Mucosa of gallbladder (tissue), 1 donor: Measurements from ENCODE around the gene MRPL14. TPM values are rescaled to one million over a fixed set of nuclear protein-coding genes. Genes with fewer than 3 reads are reported as not detected.
"Not testable (repeated sequence)": the region's sequence is repeated elsewhere in the genome, so short reads cannot be mapped to it uniquely, and the experiment has no call there.

ENCODE experiments used
- DNase-seq: peaks from one replicate; pipeline ENCODE4 v3.0.0-alpha.2; 2020; ENCODE audit warnings: low spot score
- total RNA-seq: library from RNA; stranded (reverse); gene quantifications from one replicate; pipeline ENCODE4 v1.2.1, GENCODE V29; 2021
- donor health status: DM: no; HTN: no; CAD: no.

The MRPL14 gene
- total RNA-seq, 1 donor from 2014 or later: 30.7 TPM

- no peak for DNase-seq
Measured at GRCh38 chr6:44150317-44150917, 23.2 kb upstream of the MRPL14 start.

DNA sequence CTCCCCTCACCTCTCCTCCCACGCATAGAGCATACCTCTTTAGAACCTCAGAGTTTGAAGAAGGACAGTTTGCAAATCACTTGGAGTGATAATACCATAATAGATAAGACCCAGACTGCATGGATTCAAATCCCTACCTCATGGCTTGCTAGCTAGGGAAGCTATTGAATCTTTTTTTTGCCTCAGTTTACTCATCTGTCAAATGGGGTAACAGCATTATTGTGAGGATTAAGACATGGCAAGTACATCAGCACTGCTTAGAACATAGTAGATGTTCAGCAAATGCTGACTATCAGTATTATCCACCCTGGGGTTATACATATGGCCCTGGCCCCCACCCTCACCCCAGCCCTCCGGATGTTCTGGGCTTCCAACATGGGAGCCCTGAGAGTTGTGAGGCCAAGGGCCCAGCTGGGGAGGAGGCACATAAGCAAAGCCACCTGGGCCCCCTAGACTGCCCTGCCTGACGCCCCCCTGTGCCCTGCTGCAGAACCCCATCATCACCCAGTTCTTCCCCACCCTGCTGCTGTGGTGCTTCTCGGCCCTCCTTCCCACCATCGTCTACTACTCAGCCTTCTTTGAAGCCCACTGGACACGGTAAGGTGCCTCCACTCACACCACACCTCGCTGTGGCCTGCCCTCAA, 22.2 kb upstream of the MRPL14 start:
- no peak for DNase-seq

DNA sequence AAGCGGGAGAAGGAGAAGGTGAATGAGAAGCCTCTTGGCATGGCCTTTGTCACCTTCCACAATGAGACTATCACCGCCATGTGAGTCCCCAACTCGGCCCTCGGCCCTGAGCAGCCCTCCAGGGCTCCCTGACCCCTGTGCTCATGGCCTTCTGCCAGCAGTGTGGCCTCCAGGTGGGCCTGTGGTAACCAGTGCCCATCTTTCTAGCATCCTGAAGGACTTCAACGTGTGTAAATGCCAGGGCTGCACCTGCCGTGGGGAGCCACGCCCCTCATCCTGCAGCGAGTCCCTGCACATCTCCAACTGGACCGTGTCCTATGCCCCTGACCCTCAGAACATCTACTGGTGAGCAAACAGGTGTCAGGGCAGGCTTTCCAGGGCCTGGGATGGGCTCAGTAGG, 21.1 kb upstream of the MRPL14 start:
- DNase-seq: no peak

DNA sequence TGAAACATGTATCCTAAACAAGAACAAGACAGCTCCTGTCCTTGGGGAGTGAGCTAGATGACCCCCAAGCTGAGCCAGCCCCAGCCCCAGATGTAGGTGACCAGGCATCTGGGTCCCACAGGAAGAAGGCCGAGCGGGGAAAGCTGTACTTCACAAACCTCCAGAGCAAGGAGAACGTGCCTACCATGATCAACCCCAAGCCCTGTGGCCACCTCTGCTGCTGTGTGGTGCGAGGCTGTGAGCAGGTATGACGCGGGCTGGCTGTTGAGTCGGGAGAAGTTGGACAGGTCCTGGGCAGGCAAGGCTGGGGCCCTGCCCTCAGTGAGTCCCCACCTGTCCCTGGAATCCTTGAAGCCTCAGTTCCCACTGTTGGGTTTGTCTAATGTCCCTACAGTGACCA, 20.0 kb upstream of the MRPL14 start:
- no peak for DNase-seq

DNA sequence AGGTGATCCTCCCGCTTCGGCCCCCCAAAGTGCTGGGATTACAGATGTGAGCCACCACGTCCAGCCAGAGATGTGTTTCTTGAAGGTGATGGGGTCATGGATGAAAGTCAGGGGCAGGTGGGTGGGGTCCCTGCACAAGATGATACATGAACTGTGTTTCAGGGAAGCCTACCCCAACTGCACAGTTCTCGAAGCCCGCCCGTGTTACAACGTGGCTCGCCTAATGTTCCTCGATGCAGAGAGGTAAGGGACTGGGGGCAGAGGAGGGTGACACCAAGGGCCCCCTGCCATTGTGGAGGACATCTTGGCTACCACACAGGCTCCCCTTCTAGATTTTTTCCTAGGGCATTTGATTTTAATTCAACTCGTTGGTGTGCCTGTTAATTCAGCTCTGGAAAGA, 19.4 kb upstream of the MRPL14 start:
- no peak for DNase-seq

DNA sequence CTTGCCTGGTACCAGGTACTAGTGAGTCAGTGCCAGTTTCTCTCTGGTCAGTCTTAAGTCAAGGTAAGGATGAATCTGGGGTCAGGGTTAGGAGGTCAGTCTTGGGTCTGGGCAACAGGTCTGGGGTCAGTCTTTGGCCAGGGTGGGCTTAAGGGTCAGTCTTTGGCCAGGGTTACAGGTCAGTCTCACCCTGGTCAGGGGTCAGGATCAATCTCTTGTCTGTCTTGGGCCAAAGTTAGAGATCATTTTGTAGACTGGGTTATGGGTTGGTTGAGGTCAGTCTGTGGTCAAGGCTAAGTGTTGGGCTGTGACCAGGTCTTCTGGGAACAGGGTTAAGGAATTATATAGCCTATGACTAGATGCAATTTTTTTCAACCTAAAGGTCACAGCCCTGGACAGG, 18.6 kb upstream of the MRPL14 start:
- DNase-seq: no peak

DNA sequence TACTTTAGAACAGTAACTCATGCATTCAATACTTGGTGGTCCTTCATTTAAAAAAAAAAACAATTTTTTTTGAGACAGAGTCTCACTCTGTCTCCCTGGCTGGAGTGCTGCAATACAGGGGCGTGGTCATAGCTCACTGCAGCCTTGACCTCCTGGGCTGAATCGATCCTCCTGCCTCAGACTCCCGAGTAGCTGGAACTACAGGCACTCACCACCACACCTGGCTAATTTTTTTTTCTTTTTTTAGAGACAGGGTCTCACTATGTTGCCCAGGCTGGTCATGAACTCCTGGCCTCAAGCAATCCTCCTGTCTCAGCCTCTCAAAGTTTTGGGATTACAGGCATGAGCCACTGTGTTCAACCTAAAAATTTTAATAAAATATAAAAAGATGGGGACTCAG, 17.3 kb upstream of the MRPL14 start:
- DNase-seq: not testable (repeated sequence)

- DNase-seq: no peak
Measured at GRCh38 chr6:44143731-44144130, 16.5 kb upstream of the MRPL14 start.

DNA sequence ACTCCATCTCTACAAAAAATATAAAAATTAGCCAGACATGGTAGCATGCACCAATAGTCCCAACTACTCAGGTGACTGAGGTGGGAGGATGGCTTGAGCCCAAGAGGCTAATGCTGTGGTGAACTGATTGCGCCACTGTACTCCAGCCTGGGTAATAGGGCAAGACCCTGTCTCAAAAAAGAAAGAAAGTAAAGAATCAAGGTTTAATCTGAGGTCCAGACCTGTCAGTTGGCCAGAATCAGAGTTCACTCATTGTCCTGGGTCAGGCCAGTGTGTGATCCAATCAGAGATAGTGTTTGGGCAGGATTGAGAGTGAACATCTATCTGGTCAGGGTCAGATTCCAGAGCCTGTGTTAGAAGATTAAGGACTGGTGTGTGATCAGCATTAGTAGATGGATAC, 15.6 kb upstream of the MRPL14 start:
- DNase-seq: no peak

DNA sequence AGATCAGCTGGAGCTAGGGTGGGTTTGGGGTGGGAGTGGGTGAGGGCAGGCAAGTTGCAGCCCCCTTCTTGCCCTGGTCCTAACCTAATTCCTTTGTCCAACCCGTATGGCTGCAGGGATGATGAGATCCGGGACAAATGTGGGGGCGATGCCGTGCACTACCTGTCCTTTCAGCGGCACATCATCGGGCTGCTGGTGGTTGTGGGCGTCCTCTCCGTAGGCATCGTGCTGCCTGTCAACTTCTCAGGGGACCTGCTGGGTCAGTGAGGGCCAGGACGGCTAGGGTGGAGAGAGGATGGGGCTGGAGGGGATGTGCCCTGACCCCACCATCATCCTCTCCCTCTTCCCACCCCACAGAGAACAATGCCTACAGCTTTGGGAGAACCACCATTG, 12.1 kb upstream of the MRPL14 start:
- no peak for DNase-seq

GRCh38 chr6:44138717-44139350, 11.6 kb upstream of the MRPL14 start:
- no peak for DNase-seq

DNA sequence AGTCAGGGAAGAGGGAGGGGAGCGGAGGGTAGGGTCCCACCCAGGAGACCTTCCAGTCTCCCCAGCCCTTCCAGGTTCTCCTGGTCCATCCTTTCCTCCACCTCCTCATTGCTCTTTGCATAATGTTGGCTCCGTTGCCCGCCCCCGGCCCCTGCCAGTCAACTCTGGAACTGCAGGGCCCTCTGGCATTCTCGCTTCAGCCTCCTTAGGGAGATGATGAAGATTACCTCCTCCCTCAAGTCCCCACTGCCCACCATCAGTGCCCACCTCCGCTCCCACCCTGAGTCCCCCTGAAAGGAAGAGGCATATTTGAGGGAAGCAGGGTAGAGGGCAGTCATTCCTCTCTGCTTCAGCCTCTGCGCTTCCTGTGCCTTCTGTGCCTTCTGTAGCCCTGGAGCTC, 8.6 kb upstream of the MRPL14 start:
- no peak for DNase-seq

GRCh38 chr6:44135173-44135758, 8.0 kb upstream of the MRPL14 start:
- DNase-seq: no peak

GRCh38 chr6:44133981-44134711, 6.9 kb upstream of the MRPL14 start:
- no peak for DNase-seq

DNA sequence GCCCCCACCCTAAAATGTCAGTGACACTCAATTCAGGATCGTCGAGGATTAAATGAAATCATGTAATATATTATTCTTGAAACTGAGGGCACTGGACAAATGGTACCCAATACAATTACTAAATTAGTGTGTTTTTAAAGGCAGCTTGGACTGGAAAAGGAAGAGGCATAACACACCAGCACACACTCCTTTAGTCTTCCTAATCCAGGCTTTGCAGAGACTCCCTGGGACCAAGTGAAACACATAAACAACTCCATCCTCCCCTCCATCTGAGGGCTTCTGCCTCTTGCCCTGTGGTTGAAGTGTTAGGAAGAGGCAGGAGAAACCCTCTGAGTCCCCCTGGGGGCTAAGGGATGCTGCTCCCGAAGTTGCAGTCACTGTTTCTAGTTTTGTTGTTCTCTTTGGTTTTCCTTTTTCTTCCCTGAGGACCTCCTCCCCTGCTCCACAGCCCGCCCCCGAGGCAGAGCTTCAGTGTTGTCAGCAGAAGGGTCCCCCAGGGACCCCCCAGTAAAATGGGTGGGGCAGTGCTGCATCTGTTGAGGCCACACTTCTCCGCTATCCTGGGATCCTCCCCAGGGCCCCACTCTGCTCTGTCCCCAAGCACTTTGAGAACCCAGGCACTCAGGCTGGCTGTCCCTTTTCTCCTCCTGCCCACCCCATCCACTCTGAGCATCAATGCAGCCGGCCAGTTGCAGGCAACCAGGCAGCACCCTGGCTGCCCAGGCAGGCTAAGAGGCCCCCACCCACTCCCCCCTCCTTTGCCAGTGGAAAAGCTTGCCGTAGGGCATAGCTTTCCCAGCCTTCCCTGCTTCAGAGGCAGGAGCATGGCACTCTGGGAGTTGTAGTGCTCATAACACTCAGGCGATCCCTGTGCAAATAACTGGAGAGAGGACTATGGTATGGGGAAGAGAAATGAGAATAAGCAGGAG, 6.0 kb upstream of the MRPL14 start:
- peak; percentile 56 for DNase-seq

GRCh38 chr6:44132476-44132875, 5.2 kb upstream of the MRPL14 start:
- DNase-seq: no peak

- DNase-seq: no peak
Measured at GRCh38 chr6:44131892-44132291, 4.6 kb upstream of the MRPL14 start.

DNA sequence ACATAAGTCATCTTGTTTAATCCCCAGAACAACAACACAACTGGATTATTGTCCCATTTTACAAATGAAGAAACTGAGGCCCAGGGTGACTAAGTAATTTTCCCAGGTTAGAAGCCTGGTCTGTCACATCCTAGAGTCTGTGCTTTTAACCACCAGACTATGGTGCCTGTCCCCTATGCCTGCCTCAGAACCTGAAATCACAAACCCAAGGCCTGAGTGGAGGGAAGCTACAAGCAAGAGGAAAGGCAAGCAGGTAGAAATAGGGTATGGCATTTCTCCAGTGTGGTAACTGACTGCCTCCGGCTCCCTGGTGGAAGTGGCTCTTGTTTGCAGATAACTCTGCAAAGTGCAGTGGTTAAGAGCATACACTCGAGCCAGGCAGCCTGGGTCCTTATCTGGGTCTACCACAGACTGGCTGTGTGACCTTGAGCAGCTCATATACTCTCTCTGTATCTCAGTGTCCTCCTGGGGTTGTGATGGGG, 2.6 kb upstream of the MRPL14 start:
- DNase-seq: no peak

DNA sequence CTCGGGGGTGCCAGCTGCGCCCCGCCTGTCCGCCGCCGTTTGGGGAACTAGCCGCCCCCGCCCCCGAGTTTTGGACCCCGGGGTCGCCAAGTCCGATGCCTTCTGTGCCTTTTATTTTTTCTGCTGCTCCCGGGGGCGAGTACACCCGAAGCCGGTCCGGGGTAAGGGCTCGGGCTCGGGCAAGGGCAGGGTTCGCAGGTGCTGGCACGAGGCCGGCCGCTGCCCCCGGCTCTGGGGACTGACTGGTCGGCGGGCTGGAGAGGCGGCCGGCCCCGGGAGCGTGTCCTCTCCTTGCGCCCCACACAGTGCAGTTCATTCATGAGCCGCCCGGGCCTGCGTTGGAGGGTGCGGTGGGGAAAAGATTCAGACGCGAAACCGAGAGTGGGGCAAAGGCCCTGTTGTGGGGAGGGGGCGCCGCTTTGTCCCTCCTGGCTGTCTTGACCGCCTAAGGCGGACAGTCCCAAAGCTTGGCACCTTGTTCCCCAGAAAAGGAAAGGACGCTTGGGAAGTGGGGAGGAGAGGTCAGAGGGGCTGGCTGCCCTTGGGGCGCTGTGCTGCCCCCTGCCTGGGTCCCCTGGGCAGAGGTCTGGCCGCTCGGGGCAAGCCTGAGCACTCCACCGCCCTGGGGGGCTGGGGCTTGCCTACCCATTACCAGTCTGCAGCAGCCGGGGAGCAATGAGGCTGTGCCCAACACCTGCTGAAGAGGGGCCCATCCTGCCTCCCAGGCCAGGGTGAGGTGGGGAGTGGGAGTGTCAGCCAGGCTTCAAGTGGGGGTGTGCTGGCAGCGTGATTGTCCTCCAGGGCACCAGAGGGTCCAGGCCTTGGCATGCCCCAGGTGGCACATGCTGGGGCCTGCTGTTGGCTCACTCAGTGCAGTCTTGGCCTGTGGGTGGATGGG, 1.0 kb upstream of the MRPL14 start:
- no peak for DNase-seq
